CD4-positive, alpha-beta T cell treated with Interferon gamma for 1 hour (primary cell): Measurements from ENCODE around the gene ATP9B.
A peak's percentile ranks its signal among the peaks of the same experiment; 100 is the strongest.
"Not testable (repeated sequence)": the region's sequence is repeated elsewhere in the genome, so short reads cannot be mapped to it uniquely, and the experiment has no call there.

Experiments
- DNase-seq: peaks from one replicate; pipeline ENCODE4 v3.0.0-alpha.2; 2020

Gene ATP9B

DNA sequence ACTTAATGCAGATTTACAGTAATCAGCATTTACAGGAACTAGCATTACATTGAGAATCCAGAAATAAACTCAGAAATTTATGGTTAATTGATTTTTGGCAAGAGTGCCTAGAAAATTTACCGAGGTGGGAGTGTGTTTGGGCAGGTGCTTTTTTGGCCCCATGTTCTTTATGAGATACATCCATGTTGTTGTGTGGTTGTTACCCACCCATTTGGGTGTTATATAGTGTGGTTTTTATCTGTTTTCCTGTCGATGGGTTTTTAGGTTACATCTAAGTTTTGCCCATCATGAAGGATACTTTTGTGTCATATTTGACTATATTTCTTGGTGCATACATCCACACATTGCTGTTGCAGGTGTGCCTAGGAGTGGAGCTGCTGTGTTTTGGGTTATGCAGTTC is 82.0 kb downstream of the ATP9B start:
- no peak for DNase-seq

DNA sequence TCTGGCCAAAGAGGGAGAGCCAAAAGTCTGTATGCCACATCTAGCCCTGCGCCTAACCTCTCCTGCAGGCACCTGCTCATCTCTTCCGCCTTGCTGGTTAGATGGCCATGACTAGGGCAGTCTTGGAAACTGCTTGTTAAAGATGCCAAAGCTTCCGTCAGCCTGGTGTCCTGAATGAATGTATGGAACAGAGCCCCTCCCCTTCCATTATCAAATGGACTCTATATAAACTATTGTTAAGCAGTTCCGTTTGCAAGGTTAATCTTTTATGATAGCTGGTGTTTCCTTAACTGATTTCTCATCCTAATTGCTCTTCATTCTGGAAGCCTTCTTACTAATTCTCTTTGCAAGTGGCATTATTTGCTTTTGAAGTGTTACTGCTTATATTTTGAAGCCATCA is 87.1 kb downstream of the ATP9B start:
- DNase-seq = no peak

DNA sequence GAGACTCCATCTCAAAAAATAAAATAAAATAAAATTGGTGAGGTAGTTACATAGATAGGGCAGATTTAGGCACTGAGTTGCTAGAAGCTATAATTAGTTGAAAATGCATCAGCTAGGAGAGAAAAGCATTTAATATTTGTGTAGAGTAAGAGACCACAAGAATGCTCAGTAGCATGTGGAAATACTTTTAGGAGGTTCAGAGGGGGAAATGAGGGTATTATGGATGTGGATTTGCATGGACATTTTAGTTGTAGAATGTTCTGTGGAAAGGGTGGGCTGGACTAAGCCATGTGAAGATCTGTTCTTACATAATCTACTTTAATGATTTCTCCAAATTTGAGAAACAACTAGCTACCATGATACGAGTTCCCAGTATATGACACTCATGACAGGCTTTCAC is 95.5 kb downstream of the ATP9B start:
- DNase-seq = no peak

DNA sequence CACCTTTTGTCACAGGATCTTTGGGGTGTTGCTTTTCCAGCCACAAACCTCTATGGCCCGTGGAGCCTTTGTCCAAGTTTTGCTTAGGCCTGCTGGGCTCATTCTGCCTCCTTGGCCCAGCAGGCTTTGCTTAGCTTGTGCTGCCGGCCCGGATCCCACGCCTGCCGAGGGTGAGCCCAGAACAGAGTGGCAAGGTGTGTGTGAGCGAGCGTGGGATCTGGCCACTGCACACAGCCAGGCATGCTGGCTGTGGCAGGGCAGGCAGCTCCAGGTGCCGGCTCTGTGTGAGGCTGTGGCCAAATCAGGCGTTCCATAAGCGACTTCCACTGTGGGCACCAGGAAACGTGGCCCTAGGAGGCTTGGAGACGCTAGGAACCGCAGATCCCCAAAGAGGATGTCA is 97.5 kb downstream of the ATP9B start:
- no peak for DNase-seq

DNA sequence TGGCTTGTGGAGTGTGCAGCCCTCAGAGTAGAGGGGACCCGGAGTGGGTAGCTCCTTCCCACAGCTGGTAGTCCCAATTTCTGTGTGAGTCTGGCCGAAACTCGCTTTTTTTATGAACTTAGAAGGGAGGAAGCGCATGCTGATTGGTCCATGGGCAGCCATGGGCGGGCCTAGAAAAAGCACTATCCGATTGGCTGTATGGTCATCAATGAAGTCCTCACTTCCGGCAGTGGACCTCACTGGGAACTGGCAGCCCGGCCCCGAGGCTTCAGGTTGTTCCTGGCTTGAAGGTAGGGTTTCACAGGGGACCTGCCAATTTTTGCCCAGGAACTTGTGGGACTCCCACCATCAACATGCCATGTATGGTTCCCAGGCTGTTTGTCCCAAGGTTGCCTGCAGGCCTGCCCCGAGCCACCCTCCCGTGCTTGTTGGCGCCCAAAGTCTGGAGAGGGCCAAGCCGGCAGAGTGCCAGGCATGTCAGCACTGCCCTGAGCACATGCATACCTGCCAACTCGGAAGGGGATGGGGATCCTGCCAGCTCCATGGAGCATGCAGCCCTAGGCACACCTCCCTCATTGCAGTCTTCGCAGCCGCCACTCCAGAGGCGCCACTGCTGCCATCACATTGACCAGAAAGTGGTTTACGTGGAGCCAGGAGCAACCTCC is 98.5 kb downstream of the ATP9B start:
- no peak for DNase-seq

DNA sequence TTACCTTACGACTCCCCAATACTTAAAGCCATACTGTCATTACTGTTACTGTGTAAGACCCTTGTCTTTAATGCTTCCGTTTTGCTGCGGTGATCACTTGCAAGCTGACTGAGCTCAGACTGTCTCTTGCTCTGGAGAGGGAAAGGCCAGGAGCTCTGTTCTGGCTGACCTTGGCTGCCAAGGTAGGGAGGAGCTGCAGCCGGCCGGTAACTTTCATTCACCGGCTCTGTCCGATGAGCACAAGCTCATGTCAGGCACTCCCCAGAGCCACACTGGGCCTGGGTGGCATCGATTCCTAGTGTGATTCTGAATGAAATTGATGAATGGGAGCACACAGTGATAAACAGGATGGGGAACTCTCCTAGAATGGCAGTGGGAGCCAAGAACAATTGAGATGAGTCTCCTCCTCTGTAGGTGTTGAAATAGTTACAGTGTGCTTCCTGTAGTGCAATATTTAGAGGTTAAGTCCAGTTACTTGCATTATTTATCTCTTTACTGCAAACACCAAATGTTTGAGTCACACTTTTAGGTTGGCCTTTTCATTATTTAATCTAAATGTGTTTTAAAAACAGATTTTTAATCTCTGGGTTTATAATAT is 100.9 kb downstream of the ATP9B start:
- no peak for DNase-seq

DNA sequence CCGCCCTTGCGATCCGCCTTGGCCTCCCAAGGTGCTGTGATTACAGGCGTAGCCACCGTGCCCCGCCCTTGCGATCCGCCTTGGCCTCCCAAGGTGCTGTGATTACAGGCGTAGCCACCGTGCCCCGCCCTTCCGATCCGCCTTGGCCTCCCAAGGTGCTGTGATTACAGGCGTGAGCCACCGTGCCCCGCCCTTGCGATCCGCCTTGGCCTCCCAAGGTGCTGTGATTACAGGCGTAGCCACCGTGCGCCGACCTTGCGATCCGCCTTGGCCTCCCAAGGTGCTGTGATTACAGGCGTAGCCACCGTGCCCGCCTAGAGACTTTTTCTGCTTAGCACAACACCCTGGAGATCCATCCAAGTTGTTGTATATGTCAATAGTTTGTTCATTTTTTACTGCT is 103.1 kb downstream of the ATP9B start:
- DNase-seq = not testable (repeated sequence)

DNA sequence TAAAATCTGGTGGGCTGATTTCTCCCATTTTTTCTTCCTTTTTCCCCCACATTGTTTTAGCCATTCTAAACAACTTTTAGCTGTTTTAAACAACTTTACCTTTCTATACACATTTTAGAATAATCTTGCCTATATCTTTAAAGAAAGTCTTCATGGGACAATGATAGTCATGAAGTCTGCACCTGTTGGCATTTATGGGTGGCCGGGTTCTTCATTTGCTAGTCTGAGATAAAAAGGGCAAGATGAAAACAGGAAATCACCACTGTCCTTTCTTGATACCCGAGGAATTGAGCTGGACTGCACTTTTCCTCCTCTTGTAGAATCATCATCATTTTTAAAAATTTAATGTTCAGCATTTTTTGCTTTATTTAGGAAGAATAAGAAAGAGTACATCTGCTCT is 104.5 kb downstream of the ATP9B start:
- no peak for DNase-seq

DNA sequence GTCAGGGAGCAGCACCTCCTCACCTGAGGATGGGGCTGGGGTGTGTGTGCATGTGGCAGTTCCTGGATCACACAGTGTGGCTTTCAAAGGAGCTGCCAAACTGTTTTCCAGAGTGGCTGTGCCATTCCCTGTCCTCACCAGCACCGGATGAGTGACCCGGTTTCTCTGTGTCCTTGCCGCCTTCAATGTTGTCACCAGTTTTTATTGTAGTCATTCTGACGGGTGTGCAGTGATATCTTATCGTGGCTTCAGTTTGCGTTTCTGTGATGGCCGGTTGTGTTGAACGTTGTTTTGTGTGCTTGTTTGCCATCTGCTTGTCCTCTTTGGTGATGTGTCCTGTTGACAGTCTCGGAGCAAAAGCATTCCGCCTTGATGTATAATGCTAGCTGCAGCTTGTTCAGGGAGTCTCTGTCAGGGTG is 108.9 kb downstream of the ATP9B start:
- DNase-seq = no peak

DNA sequence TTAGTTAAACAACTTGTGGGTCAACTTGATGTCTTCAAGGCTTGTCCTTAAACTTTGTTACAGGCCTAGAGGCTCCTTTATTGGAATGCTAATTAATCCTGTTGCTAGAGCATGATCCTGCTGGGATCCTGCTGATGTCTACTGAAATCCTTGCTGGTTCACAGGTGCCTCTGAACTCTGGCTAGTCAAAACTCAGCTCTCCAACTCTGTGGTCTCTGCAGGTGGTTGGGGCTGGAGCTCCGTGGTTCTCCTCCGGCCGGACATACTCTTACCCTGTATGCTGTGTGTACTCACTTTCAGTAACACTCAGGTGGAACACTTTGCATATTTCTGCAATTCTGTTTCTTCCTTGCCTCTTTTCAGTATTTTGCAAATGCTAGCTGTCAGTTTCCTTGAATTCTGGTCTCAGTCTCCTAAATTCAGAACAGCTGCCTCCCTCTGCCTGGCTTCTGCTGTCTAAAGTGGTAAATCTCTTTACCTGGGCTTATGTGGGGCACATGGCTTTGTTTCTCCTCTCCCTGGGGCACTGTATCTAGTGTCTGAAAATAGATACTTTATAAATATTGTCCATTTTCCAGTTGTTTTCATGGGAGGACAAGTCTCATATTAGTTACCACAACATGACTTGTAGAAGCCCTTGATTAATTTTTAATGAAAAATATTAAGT is 113.0 kb downstream of the ATP9B start:
- no peak for DNase-seq

DNA sequence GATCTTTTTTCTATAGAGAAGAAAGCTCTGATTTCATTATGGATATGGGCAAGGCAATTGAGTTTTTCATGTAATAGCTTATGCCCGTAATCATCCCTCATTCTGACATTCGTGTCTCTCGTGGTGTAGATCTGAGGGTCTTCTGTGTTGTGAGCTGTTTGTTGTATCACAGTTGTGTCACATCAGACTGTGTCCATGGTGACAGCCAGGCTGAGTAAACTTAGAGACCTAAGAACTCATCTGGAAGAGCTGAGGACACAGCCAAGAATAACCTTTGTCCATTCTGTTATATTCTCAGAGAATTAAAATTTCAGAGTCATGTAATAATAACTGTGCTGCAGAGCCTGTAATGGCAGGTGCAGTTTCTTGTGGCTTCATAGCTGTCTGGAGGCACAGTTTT is 116.5 kb downstream of the ATP9B start:
- no peak for DNase-seq

DNA sequence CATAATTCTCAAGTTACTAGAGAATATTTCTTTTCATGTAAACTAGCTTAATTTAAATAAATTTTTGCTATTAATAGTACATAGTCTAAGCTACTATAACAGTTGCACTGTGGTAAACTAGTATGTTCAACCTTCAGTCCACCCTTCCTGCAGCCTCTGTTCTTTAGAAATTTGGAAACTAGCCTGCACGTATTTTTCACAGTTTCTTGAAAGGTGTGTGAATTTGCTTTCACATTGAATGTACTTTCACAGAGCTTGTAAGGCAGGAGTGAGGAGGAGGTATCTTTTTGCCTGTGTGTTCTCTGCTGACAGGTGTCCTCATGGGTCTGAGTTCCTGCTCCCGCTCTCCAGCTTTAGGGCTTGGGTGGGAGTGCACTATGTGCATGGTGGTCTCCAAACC is 117.5 kb downstream of the ATP9B start:
- DNase-seq = no peak

DNA sequence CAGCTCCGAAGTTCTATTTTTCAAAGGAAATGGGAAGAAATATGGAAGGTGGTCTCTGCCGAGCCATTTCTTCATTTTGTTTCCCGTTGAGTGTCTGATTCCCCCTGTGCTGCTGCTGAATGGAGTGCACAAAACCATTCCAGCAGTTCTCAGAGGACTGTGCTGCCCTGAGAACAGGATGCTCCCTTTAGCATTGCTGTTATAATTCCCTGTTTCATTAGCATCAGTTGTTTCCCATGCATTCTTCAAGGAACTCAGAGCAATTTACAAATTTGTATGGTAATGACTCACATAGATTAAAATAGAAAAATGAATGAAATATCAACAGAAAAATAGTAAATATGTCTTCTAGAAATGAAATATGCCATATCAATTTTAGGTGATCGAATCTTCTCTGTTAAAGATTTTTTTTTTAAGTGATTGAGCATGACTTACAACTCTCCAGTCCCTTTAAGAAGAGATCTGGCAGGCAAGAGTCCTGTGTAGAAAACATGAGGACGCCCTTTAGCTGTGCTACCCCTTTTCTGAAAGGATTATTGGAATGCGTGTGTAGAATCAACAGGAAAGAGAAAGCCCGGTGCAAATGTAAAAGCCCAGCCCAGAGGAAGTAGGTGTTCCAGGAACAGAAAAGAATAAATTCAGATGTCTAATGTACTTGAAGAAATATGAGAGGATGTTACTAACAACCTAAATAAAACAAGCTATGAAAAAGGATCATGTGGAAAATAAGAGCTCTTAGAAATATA is 118.5 kb downstream of the ATP9B start:
- DNase-seq = no peak

DNA sequence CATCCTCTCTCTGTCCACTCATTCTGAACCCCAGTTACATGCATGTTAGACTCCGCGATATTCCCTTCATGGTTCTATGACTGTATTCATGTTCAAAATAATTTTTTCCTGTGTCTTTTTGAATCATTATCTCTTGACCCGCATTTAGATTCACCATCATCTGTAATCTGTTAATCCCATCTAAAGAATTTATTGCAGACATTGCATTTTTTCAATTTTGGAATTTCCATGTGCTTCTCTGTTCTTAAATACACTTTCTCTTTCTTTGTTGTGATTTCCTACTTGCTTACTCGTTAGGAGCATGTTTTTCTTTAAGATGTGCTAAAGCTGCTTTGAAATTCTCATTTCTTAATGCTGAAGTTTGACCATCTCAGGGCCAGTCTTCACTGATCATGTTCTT is 122.2 kb downstream of the ATP9B start:
- no peak for DNase-seq

DNA sequence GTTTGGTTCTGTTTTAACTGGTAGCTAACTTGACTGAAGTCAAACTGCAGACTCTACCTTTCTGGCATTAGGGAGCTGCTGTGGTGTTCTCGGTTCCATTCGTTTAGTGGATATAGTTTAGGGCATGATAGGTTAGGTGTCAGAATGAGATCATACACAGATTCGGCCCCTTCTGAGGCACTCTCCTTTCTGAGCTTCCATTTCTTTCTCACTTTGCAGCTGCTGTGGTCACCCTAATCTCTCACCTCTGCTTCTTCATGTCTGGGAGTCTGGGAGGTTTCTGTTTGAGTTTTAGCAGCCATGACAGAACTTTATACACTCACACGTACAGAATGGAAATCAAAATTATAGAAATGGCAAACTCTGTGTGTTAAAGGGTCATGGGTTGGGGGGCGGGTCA is 122.8 kb downstream of the ATP9B start:
- no peak for DNase-seq

DNA sequence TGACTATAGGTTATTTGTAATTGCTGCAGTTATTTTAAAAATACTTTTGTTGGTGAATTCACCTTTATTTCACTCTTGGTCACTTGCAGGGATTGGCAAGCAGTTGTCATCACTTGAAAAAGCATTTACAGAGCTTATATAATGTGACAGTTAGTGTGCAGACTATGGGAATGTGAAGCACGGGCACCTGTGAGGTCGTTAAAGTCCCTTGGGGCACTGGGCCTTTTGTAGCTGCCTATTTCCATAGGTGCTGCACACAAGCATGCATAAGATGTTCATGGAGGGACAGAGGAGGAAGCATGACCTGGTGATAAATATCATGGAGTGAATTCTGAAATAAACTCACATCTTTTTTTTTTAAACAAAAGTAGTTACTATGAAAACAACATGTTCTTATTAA is 124.6 kb downstream of the ATP9B start:
- DNase-seq = no peak

DNA sequence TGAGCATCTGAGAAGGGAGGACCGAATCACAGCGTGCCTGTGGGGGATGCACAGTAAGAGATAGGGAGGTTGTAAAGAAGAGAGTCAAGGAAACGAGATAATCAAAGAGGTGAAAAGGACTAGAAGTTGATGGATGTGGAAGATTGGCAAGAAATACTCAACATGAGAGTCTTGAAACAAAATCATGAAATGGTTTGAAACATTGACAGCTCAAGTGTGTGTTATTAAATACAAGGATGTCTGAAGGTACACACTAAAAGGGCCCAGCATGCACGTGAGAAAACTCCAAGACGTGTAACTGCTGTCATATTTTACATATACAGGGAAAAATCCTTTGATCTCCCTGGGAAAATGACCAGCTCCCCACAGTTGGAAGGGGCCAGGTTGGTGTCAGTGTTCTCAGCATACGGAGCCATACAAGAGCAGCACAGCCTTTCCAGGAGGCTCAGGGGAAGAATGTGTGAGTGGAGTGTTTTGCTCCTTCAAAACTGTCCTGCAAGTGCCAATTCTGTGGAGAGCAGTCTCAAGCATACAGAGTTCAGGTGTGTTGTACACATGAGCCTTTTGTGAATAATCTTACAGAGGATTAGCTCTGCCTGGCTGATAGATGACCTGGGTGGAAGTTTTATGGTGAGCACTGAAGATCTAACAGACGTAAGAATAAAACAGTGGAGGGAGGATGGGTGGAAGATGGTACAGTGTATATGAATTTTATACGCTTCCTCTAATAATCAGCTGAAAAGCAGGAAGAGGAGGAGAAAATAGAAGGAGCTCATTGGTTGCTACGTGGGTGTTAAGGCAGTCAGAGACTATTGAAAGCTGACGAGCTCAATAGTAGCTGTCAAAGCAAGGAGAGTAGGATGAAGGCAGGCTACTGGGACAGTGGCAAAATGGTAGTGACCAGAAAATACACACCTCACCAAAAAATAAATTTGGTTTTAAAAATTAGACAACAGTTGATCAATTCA is 126.8 kb downstream of the ATP9B start:
- no peak for DNase-seq

DNA sequence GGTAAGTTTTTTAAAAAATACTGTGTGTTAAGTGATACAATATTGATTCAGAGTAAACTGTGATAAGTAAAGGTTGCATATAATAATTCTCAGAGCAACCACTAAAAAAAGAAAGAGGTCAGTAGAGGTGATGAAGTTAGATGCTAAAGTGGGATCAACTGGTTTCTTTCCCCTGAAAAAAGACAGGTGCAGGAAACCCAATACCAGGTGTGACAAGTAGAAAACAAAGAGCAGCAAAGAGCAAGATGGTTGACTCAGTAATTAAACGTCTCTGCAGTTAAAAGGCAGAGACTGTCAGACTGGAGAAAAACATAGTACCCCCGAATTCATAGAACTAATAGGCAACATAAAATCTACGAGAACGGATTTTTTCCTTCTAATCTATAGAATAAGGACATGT is 128.3 kb downstream of the ATP9B start:
- no peak for DNase-seq

DNA sequence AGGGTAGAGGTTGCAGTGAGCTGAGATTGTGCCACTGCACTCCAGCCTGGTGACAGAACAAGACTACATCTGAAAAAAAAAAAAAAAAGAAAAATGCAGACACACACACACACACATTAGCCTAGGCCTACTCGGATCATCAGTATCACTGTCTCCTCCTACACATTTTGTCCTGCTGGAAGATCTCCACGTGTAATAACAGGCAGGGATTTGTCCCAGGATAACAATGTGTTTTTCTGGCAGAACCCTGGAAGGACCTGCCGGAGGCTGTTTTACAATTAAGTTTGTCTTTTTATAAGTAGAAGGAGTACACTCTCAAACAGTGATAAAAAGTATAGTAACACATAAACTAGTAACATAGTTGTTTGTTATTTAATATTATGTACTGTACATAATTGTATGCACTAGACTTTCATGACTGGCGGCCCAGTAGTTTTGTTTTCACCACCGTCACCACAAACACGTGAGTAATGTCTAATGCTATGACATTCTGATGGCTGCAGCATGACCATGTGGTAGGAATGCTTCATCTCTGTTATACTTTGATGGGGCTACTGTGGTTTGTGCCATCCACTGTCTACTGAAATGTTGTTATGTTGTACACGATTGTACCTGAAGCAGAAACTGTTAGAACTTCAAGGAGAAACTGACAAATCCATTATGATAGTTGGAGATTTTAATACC is 130.6 kb downstream of the ATP9B start:
- no peak for DNase-seq

DNA sequence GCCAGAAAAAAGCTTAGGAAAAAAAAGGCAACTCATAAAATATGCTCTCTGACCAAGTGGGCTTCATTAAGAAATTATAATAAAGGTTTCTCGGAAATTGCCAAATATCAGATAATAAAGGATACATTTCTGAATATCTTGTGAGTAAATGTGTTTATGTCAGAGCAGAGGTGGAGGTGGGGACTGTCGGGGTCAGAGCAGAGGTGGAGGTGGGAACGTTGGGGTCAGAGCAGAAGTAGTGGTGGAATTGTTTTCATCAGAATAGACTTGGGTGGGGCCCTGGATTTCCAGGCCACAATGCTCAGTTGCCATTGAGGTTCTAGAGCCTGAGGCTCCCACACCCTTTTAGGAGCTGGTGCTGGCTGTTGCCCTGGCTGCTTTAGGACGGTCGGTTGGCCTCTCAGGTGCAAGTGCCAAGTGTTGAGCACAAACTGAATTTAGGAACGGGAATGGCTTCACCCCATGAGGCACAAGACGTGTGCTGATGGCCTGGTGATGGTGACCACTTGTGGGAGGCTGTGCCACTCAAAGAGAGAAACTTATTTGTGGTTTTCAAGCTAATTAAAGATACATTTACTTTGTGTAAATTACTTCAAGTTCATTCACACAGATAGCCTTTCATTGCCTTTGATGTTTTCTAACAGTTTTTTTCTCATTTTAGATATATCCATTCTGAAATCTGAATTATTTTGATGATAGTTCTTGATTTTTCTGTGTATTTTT is 131.5 kb downstream of the ATP9B start:
- peak; percentile 6 for DNase-seq

DNA sequence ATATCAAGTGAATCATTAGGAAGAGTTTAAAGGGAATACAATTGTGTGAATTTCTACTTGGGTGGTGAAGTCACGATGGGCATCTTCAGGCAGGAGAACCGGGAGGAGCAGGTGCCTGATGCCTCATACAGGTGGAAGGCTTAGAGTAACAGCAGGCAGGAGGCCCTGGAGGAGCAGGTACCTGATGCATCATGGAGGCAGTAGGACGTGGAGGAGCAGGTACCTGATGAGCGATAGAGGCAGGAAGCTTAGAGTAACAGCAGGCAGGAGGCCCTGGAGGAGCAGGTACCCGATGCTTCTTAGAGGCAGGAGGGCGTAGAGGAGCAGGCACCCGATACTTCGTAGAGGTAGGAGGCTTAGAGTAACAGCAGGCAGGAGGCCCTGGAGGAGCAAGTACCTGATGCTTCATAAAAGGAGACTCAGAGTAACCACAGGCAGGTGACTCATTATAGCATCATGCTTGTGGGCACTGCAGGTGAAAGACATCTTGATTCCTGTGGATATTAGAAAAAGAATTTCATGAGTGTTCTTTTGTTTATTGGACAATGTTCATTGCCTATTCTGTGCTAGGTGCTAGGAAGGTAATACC is 133.9 kb downstream of the ATP9B start:
- DNase-seq = no peak
